ENCODE results near the gene ITIH1.

ITIH1 gene

GRCh38 chr3:52790741-52791140 lies 13.3 kb downstream of the ITIH1 start:
- DNase-seq = no peak

- no peak for DNase-seq
Measured at GRCh38 chr3:52791366-52791765, 14.0 kb downstream of the ITIH1 start.

GRCh38 chr3:52791928-52792327 lies 14.5 kb downstream of the ITIH1 start:
- no peak for DNase-seq

- DNase-seq = no peak
Measured at GRCh38 chr3:52792413-52792812, 15.0 kb downstream of the ITIH1 start.

- DNase-seq = no peak
Measured at GRCh38 chr3:52792961-52793695, 15.7 kb downstream of the ITIH1 start.

GRCh38 chr3:52793702-52794611 lies 16.6 kb downstream of the ITIH1 start:
- no peak for DNase-seq

GRCh38 chr3:52794612-52795099 lies 17.3 kb downstream of the ITIH1 start, which contains the start of gene ITIH3:
Gene ITIH3 (plus strand): TSS chr3:52794796. CDS start chr3:52794804, 8 bp downstream.
- no peak for DNase-seq

GRCh38 chr3:52795298-52795900 lies 18.0 kb downstream of the ITIH1 start:
- no peak for DNase-seq

GRCh38 chr3:52796411-52796810 lies 19.0 kb downstream of the ITIH1 start:
- DNase-seq = no peak

- DNase-seq = no peak
Measured at GRCh38 chr3:52798376-52798977, 21.1 kb downstream of the ITIH1 start.

GRCh38 chr3:52798978-52799476 lies 21.6 kb downstream of the ITIH1 start:
- DNase-seq = no peak

GRCh38 chr3:52800079-52800478 lies 22.7 kb downstream of the ITIH1 start:
- DNase-seq = no peak

- no peak for DNase-seq
Measured at GRCh38 chr3:52801839-52802238, 24.4 kb downstream of the ITIH1 start.

GRCh38 chr3:52805270-52806039 lies 28.1 kb downstream of the ITIH1 start:
- DNase-seq = no peak

GRCh38 chr3:52809149-52809548 lies 31.8 kb downstream of the ITIH1 start:
- no peak for DNase-seq

- no peak for DNase-seq
Measured at GRCh38 chr3:52809662-52810377, 32.4 kb downstream of the ITIH1 start.

- DNase-seq = no peak
Measured at GRCh38 chr3:52810923-52811322, 33.5 kb downstream of the ITIH1 start.

GRCh38 chr3:52811452-52812011 lies 34.1 kb downstream of the ITIH1 start:
- no peak for DNase-seq

GRCh38 chr3:52813810-52814209 lies 36.4 kb downstream of the ITIH1 start:
- no peak for DNase-seq

- DNase-seq = no peak
Measured at GRCh38 chr3:52816199-52816598, 38.8 kb downstream of the ITIH1 start.

GRCh38 chr3:52816654-52817053 lies 39.3 kb downstream of the ITIH1 start:
- no peak for DNase-seq
